GM19238 (cell line): ENCODE data around the gene HAUS7.
"Not testable (repeated sequence)": the region's sequence is repeated elsewhere in the genome, so short reads cannot be mapped to it uniquely, and the experiment has no call there.

Source experiments
- DNase-seq: peaks from one replicate; pipeline ENCODE4 v3.0.0; 2011; ENCODE audit warnings: low spot score; ENCODE audit not compliant: insufficient read length

HAUS7 gene

DNA sequence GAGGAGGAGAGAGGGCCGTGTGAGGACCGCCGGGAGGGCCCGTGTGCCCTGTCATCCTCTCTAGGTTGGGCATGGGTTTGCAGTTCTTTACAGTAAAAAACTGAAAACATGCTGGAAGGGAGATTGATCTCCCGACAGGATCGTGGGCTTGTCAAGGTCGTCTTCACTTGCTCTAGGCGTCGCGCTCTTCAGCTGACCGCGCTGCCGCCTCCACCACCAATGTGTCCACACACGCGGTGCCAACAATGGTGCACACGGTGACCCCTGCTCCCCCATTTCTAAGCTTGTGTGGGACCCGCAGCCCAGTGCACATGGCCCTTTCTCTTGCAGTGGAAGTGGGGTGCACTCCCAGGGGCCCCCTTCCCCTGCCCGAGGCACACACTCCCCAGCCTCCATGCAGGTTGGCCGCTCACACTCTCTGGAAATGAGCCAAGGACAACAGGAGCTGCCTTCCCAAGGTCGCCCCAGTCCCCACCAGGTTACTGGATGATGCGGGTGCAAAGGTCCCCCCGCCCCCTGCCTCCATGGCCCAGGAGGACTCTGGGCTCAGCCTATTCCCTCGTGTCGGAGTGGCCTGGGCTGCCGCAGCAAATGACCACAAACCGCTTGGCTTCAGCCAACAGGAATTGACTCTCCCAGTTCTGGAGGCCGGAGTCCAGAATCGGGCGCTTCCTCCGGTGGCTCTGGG, 60.8 kb downstream of the HAUS7 start:
- no peak for DNase-seq

DNA sequence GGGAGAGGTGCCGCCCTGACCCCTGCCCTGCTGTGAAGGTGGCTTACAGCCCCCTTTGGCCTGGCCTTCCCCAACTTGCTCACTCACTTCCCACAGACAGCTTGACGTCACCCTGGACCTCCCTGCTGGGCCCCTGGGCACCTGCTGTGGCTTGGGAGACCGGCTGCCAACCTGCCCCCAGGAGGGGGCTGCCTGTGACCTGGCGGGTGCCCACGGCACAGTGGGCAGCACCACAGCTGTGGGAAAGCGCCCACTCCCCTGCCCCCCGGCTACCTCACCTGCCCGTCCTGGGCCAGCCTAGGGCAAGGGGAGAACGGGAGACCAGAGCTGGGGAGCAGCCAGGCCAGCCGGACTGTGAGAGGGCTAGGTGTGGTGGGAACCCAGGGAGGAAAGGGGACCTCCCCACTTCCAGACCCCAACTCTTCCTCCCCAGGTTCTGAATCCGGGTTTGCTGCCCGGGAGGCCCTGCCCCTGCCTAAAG, 61.5 kb downstream of the HAUS7 start:
- DNase-seq = no peak

DNA sequence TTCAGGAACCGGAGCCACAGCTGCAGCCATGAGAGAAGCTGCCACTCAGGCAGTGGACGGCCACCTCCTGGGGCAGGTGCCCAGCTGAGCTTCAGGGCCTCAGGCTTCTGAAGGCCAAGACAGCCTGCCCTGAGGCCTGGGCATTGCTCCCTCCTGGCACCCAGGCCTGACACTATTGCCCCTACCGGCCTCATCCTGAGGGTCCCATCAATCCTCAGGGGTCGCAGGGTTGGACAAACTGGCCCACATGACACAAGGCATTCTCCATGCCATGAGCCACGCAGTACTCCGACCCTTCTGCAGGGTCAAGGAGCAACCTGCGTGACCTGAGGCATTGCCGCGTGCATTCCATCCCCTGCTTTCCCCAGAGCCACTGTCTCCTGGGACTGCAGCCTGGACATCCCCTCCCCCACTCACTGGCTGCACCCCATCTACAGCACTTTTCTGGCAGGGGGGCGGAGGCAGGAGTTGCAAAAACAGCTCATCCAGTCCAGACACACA, 62.1 kb downstream of the HAUS7 start:
- no peak for DNase-seq

DNA sequence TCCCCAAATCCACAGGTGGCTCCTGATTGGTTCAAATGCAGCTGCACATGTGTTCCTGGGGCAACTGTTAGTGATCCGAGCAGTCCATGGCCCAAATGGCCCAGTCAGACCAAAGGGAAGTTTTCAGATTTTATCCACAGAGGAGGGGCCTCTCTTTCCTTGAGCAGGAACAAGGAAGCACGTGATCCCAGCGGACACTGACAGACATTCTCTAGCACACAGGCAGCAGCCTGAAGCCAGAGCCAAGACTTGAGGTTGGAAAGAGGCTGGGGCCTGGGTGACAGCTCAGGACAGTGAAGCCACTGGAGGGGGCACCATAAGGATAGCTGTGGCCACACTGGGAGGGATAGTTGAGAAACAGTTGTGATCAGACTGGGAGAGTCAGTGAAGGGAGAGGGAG, 62.6 kb downstream of the HAUS7 start:
- no peak for DNase-seq

DNA sequence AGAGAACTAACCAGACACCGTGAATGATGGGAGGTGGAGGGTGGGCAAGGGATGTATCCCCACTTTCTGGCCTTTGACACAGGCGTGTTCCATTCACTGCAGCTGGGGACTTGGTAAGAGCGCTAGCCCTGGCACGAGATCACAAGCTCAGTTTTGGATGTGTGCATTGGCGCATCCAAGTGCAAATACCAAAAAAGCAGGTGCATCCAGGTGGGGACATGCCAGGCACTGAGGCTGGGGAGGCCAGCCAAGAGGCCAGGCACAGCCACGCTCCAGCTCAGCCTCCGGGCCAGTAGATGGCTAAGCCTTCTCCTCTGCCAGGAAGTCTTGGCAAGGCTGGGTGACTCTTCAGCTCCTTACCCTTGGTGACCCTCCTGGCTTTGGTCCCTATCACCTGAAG, 63.5 kb downstream of the HAUS7 start:
- DNase-seq = no peak

DNA sequence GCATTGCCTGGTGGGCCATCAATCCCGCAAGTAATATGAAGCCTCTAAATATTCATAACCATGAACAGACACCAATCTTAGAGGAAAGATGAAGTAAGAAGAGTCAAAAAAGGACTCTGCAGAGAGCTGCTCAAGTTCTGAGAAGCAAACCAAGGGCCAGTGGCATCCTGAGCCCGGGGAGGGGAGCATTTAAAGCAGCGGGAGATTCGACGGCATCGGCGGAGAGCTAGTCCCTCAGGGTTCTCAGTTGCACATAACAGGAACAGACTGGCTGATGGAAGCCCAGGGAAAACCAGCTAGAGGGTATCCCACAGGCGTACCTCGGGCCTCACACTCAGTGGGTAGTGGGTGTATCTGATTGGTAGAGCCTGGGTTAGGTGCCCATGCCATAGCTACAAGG, 64.4 kb downstream of the HAUS7 start:
- DNase-seq = no peak

DNA sequence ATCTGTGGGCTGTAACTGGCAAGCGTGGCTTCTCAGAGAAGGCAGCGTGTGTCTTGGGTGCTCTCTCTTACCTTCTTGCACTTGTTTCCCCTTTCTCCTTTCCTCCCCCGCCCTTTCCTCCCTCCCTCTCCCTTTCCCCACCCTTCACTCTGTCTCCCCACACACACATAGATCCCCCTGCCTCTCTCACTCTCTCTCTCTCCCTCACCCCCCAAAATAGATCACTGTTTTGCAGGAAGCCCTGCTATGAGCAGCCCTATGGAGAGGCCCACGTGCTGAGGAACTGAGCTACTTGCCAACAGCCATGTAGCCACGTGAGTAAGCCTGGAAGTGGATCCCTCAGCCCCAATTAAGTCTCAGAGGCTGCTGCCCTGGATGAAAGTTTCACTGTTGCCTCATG, 65.0 kb downstream of the HAUS7 start:
- DNase-seq = no peak

DNA sequence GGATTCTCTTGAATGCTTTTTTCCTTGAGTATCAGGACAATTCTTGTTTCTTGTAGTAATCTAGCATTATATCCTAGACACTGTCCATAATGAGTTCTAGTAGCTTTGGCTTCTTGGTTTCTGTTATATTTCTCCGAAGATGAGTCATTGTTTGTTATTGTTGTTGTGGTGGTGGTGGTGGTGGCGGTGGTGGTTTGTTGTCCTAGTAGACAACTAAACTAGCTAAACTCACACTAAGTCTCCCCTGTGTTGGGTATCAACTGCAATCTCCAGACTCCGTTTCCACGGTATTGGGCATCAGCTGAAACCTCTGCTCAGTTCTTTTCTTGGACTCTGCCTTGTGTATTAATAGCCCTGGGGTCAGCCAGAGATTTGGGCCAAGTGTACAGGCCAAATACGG, 66.0 kb downstream of the HAUS7 start:
- DNase-seq = not testable (repeated sequence)

DNA sequence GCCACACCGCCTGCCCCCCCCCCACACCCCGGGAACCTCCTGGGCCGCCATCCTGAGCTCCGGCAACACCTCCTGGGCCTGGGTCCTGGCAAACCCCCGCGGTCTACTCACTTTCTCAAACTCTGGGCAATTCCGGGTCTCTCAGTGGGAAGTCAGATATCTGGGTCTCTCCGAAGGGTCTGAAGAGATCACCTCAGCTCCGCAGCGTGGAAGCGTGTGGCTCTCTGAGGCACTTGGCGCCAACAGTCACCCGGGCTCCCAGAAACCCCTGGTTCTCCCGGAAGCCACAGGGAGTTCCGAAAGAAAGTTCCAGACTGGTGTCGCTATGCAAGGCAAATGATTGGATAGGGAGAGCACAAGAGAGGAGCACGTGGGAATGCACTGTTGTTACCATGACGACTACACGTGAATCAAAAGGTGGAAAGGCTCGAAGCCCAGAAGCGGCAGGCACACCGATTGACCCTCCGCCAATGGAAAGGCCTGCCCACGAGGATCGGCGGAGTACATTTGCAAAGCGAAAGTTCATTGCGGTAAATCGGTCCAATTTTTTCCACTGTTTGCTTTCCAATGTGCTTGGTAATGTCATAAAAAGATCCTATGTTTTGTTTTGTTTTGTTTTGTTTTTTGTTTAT, 69.1 kb downstream of the HAUS7 start, which contains the start of gene PNMA6E:
Gene PNMA6E, minus strand, starts transcription at position 218 of the 632 bp plus-strand sequence. CDS start 2,501 bp downstream, outside the sequence.
- DNase-seq = no peak

DNA sequence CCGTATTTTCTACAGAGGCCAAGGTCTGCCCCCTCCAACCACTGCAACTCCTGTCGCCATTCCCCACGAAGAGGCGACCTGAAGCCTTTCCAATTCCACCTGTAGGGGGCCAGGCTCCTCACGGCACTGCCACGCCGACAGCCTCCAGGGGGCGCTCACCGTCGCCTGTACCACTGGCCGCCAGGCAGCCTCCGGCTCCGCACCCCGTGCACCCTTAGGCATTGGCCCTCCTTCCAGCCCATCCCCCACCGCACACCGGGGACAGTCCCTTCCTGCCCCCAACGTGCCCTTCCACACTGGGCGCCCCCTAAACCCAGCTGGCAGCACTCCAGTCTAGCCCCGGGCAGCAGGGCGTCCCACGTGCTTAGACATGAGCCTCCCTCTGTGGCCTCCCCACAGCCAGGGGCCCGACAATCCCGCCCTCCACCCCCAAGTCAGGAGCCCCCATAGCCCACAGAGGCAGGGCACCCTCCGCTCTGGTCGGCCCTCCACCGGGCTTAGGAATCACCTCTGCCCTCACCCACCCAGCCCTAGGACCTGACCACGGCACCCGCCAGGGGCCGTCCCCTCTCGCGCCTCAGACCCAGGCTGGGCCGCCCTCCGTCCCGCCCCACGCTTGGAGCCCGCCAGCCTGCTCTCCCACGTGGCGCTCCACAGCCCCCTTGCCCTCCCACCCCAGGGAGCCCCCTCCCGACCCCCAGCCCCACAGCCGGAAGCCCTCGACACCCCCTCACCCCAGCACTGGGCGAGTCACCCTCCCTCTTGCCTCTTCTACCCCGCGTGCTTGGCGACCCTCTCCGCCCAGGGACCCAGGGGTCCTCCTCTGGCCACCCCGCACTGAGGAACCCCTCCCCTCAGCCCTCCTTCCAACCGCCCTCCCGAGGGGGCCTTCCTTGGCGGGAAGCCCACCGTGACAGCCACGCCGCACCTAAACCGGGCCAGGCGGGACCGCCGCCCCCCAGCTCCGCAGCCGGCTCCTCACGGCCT, 69.9 kb downstream of the HAUS7 start:
- DNase-seq = peak; percentile 46

DNA sequence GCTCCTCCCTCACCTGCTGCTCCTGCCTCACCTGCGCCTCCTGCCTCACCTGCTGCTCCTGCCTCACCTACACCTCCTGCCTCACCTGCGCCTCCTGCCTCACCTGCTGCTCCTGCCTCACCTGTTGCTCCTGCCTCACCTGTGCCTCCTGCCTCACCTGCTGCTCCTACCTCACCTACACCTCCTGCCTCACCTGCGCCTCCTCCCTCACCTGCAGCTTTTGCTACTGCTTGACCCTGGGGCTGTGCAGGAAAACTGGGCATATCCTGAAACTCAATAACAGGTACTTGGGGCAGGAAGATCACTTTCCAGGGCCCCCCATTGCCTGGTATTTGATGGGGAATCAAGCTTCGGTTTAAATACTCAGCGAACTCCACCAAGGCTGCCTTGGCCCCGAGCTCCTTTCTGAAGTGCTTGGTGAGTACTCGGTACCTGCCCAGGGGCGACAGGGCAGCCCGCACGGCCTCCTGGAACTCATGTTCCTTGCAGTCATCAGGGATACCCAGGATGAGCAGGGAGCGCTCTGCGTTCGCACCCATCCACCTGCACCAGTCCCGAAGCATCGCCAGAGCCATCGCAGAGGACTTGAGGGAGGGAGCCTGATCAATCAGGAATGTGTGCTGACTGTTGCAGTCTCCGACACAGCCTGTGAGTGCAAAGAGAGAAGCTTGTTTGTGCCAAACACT, 72.0 kb downstream of the HAUS7 start:
- DNase-seq = no peak
